ENCODE data around the gene RBM48.
"Not testable (repeated sequence)": the region's sequence is repeated elsewhere in the genome, so short reads cannot be mapped to it uniquely, and the experiment has no call there.

RBM48 gene

GRCh38 chr7:92528188-92528957 is at the start of gene RBM48, which contains the start of gene PEX1:
Gene RBM48 (plus strand): TSS chr7:92528795. CDS start chr7:92528814, 19 bp downstream.
Gene PEX1 (minus strand): TSS chr7:92528520. CDS start chr7:92528435, 85 bp downstream.
- DNase-seq (ENCODE audit: low read depth, low spot score), result peak; percentile 92

- DNase-seq (ENCODE audit: low read depth, low spot score), result not testable (repeated sequence)
Measured at GRCh38 chr7:92479146-92479545, 49.4 kb upstream of the RBM48 start.

GRCh38 chr7:92483624-92484023 is 45.0 kb upstream of the RBM48 start:
- not testable (repeated sequence) for DNase-seq (ENCODE audit: low read depth, low spot score)

- DNase-seq (ENCODE audit: low read depth, low spot score), result not testable (repeated sequence)
Measured at GRCh38 chr7:92484226-92484625, 44.4 kb upstream of the RBM48 start.

GRCh38 chr7:92485267-92485892 is 43.2 kb upstream of the RBM48 start:
- DNase-seq (ENCODE audit: low read depth, low spot score), result no peak

GRCh38 chr7:92485974-92486373 is 42.6 kb upstream of the RBM48 start:
- no peak for DNase-seq (ENCODE audit: low read depth, low spot score)

GRCh38 chr7:92487804-92488203 is 40.8 kb upstream of the RBM48 start:
- DNase-seq (ENCODE audit: low read depth, low spot score), result no peak

GRCh38 chr7:92489634-92490033 is 39.0 kb upstream of the RBM48 start:
- no peak for DNase-seq (ENCODE audit: low read depth, low spot score)

- no peak for DNase-seq (ENCODE audit: low read depth, low spot score)
Measured at GRCh38 chr7:92496876-92497275, 31.7 kb upstream of the RBM48 start.

- no peak for DNase-seq (ENCODE audit: low read depth, low spot score)
Measured at GRCh38 chr7:92498557-92498956, 30.0 kb upstream of the RBM48 start.

GRCh38 chr7:92503767-92504166 is 24.8 kb upstream of the RBM48 start:
- no peak for DNase-seq (ENCODE audit: low read depth, low spot score)

GRCh38 chr7:92504563-92504962 is 24.0 kb upstream of the RBM48 start:
- no peak for DNase-seq (ENCODE audit: low read depth, low spot score)

- no peak for DNase-seq (ENCODE audit: low read depth, low spot score)
Measured at GRCh38 chr7:92506363-92506762, 22.2 kb upstream of the RBM48 start.

- DNase-seq (ENCODE audit: low read depth, low spot score), result no peak
Measured at GRCh38 chr7:92508946-92509345, 19.6 kb upstream of the RBM48 start.

GRCh38 chr7:92513167-92513902 is 15.3 kb upstream of the RBM48 start:
- DNase-seq (ENCODE audit: low read depth, low spot score), result no peak

GRCh38 chr7:92517631-92518030 is 11.0 kb upstream of the RBM48 start:
- no peak for DNase-seq (ENCODE audit: low read depth, low spot score)

- no peak for DNase-seq (ENCODE audit: low read depth, low spot score)
Measured at GRCh38 chr7:92520024-92520423, 8.6 kb upstream of the RBM48 start.

- DNase-seq (ENCODE audit: low read depth, low spot score), result no peak
Measured at GRCh38 chr7:92523110-92523509, 5.5 kb upstream of the RBM48 start.

- DNase-seq (ENCODE audit: low read depth, low spot score), result peak; percentile 32
Measured at GRCh38 chr7:92527300-92528187, 1.1 kb upstream of the RBM48 start.

GRCh38 chr7:92528958-92529264 is 316 bp downstream of the RBM48 start:
- DNase-seq (ENCODE audit: low read depth, low spot score), result no peak

GRCh38 chr7:92534572-92534971 is 6.0 kb downstream of the RBM48 start:
- no peak for DNase-seq (ENCODE audit: low read depth, low spot score)

- DNase-seq (ENCODE audit: low read depth, low spot score), result not testable (repeated sequence)
Measured at GRCh38 chr7:92543542-92543941, 14.9 kb downstream of the RBM48 start.

Measured in activated CD4-positive, CD25-positive, alpha-beta regulatory T cell treated with anti-CD3 and anti-CD28 coated beads, Interleukin-2, amount 50 U/mL, for 16 hours (primary cell).